B cell (primary cell): ENCODE measurements around the gene TRPC1.

Source experiments
- EZH2 ChIP-seq: IDR thresholded peaks from 2 replicates; pipeline ENCODE4 v1.6.1; 2012; ENCODE audit warnings: borderline replicate concordance, low read depth, mild to moderate bottlenecking, moderate library complexity, low read length; ENCODE audit not compliant: insufficient read depth, poor library complexity, severe bottlenecking
- TF ChIP-seq, protein P1 (sequence below): fragments of 200-600 bp; IDR thresholded peaks from one replicate; pipeline ENCODE4 v1.8.0; 2022; ENCODE audit warnings: antibody characterized with exemption, mild to moderate bottlenecking

DNA sequence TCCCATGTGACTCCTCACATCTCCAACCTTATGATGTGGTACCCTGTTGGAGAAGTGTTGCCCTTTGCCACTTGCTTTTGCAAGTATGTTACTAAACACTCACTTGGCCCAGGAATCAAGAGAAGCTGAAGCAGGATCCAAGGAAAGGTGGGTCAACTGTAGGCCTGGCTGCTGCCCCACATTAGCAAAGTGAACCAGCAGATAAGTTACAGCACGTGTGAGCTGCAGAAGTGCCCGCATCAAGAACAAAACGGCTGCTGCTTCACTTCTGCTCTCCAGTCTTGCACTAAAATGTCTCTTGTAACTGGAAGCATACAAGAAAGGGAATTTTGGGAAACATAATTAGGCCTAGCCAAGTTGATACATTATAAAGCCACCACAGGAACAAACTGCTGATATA lies 85.4 kb downstream of the TRPC1 start:
- TF ChIP-seq, protein P1, sequence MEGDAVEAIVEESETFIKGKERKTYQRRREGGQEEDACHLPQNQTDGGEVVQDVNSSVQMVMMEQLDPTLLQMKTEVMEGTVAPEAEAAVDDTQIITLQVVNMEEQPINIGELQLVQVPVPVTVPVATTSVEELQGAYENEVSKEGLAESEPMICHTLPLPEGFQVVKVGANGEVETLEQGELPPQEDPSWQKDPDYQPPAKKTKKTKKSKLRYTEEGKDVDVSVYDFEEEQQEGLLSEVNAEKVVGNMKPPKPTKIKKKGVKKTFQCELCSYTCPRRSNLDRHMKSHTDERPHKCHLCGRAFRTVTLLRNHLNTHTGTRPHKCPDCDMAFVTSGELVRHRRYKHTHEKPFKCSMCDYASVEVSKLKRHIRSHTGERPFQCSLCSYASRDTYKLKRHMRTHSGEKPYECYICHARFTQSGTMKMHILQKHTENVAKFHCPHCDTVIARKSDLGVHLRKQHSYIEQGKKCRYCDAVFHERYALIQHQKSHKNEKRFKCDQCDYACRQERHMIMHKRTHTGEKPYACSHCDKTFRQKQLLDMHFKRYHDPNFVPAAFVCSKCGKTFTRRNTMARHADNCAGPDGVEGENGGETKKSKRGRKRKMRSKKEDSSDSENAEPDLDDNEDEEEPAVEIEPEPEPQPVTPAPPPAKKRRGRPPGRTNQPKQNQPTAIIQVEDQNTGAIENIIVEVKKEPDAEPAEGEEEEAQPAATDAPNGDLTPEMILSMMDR: no peak
- no peak for TF ChIP-seq EZH2
